ENCODE results near the gene DNER.
A peak's percentile ranks its signal among the peaks of the same experiment; 100 is the strongest.

Gene DNER

GRCh38 chr2:229714736-229715541 is 584 bp upstream of the DNER start:
- TF ChIP-seq REST (IDR thresholded peaks at IDR 0.05; ENCODE audit: insufficient replicate concordance, low read depth) (peak; percentile 94), GABPA (IDR thresholded peaks at IDR 0.05; ENCODE audit: low read depth) (no peak), CTCF (IDR thresholded peaks at IDR 0.05; ENCODE audit: insufficient read depth, low read length) (no peak), POLR2AphosphoS5 (IDR thresholded peaks at IDR 0.05; ENCODE audit: low read depth) (no peak), SPI1 (IDR thresholded peaks at IDR 0.05; ENCODE audit: borderline replicate concordance, low read depth) (no peak)
- DNase-seq (ENCODE audit: low read depth in 1 of 2, low spot score in 1 of 2), result peak in 1 of 2 experiments; percentile 42
- Histone ChIP-seq H3K27me3 (ENCODE audit: insufficient read depth, poor library complexity, severe bottlenecking) (peaks cover 43% of the 10 kb centered on the region), H3K27ac (replicated peaks) (no peak overlapping the region), H3K4me3 (replicated peaks; ENCODE audit: insufficient read depth, low read length) (peak overlapping the region; percentile 33)

- no peak for DNase-seq (ENCODE audit: low read depth in 1 of 2, low spot score in 1 of 2)
Observed at GRCh38 chr2:229713371-229714079, 830 bp downstream of the DNER start.

More at GRCh38 chr2:229713371-229714079, 830 bp downstream of the DNER start:
- peak overlapping the region; percentile 15; the same call in 1 of the 2 replicates for H3K4me3 ChIP-seq (replicated peaks; ENCODE audit: insufficient read depth, low read length)
- TF ChIP-seq CTCF (IDR thresholded peaks at IDR 0.05; ENCODE audit: insufficient read depth, low read length) (no peak), REST (IDR thresholded peaks at IDR 0.05; ENCODE audit: insufficient replicate concordance, low read depth) (no peak), GABPA (IDR thresholded peaks at IDR 0.05; ENCODE audit: low read depth) (no peak), SPI1 (IDR thresholded peaks at IDR 0.05; ENCODE audit: borderline replicate concordance, low read depth) (no peak), POLR2AphosphoS5 (IDR thresholded peaks at IDR 0.05; ENCODE audit: low read depth) (no peak)
- no peak overlapping the region for H3K27ac ChIP-seq (replicated peaks)
- peaks cover 46% of the 10 kb centered on the region for H3K27me3 ChIP-seq (ENCODE audit: insufficient read depth, poor library complexity, severe bottlenecking)
